Mammary epithelial cell (primary cell): Measurements from ENCODE around the gene ANO1.

Source experiments
- CTCF ChIP-seq, 2 donors: IDR thresholded peaks in 1 of 2; conservative IDR thresholded peaks in 1 of 2; 2 replicates each; pipeline ENCODE4 v1.5.1; 2011 to 2012; ENCODE audit warnings: inconsistent platforms in 2 of 2, low read length in 2 of 2, mild to moderate bottlenecking in 2 of 2, control low read depth in 1 of 2, low read depth in 1 of 2; ENCODE audit not compliant: insufficient read depth in 1 of 2; ENCODE audit errors: extremely low read depth in 1 of 2
- EZH2 ChIP-seq: IDR thresholded peaks from 2 replicates; pipeline ENCODE4 v1.6.1; 2012; ENCODE audit warnings: low read length, inconsistent platforms, borderline replicate concordance

- TF ChIP-seq CTCF (conservative IDR thresholded peaks at IDR 0.05 in 1 of 2, IDR thresholded peaks at IDR 0.05 in 1 of 2; ENCODE audit: extremely low read depth in 1 of 2, insufficient read depth in 1 of 2, low read depth in 1 of 2, low read length in 2 of 2): no peak
- TF ChIP-seq EZH2: no peak
These were observed 29.6 kb downstream of the ANO1 start for GRCh38 chr11:70107756-70108155.
